Activated CD4-positive, alpha-beta T cell treated with anti-CD3 and anti-CD28 coated beads, Interleukin-10, Interleukin-2, amounts not matched to agents 100 ng/mL and 50 ng/mL, durations not matched to agents 16 hours and 8 hours (primary cell): ENCODE measurements around the gene SGIP1.
A peak's percentile ranks its signal among the peaks of the same experiment; 100 is the strongest.

Experiments
- DNase-seq: peaks from one replicate; pipeline ENCODE4 v3.0.0-alpha.2; 2020

SGIP1 gene

GRCh38 chr1:66533804-66534740 is at the start of gene SGIP1:
Gene SGIP1, plus strand, starts transcription at chr1:66534153. Its CDS starts 206 bp downstream, at chr1:66534359.
- DNase-seq, result no peak

- no peak for DNase-seq
Measured at GRCh38 chr1:66489151-66489550, 44.8 kb upstream of the SGIP1 start.

- DNase-seq, result no peak
Measured at GRCh38 chr1:66489972-66490601, 43.9 kb upstream of the SGIP1 start.

- DNase-seq, result no peak
Measured at GRCh38 chr1:66490816-66491215, 43.1 kb upstream of the SGIP1 start.

- no peak for DNase-seq
Measured at GRCh38 chr1:66492424-66492823, 41.5 kb upstream of the SGIP1 start.

- no peak for DNase-seq
Measured at GRCh38 chr1:66493731-66494130, 40.2 kb upstream of the SGIP1 start.

GRCh38 chr1:66494482-66494881 is 39.5 kb upstream of the SGIP1 start:
- DNase-seq, result no peak

- no peak for DNase-seq
Measured at GRCh38 chr1:66495495-66495894, 38.5 kb upstream of the SGIP1 start.

- no peak for DNase-seq
Measured at GRCh38 chr1:66497910-66498309, 36.0 kb upstream of the SGIP1 start.

- DNase-seq, result no peak
Measured at GRCh38 chr1:66500301-66500700, 33.7 kb upstream of the SGIP1 start.

- DNase-seq, result no peak
Measured at GRCh38 chr1:66502086-66502485, 31.9 kb upstream of the SGIP1 start.

- DNase-seq, result peak; percentile 52
Measured at GRCh38 chr1:66503841-66504470, 30.0 kb upstream of the SGIP1 start.

GRCh38 chr1:66505671-66506392 is 28.1 kb upstream of the SGIP1 start:
- no peak for DNase-seq

GRCh38 chr1:66506393-66506687 is 27.6 kb upstream of the SGIP1 start:
- DNase-seq, result no peak

- DNase-seq, result no peak
Measured at GRCh38 chr1:66506991-66507390, 27.0 kb upstream of the SGIP1 start.

- DNase-seq, result no peak
Measured at GRCh38 chr1:66510407-66510806, 23.5 kb upstream of the SGIP1 start.

- no peak for DNase-seq
Measured at GRCh38 chr1:66511118-66511517, 22.8 kb upstream of the SGIP1 start.

- no peak for DNase-seq
Measured at GRCh38 chr1:66517959-66518358, 16.0 kb upstream of the SGIP1 start.

GRCh38 chr1:66518654-66519053 is 15.3 kb upstream of the SGIP1 start:
- DNase-seq, result no peak

- DNase-seq, result no peak
Measured at GRCh38 chr1:66519992-66520391, 14.0 kb upstream of the SGIP1 start.

GRCh38 chr1:66520655-66521054 is 13.3 kb upstream of the SGIP1 start:
- DNase-seq, result no peak

GRCh38 chr1:66521721-66522365 is 12.1 kb upstream of the SGIP1 start:
- DNase-seq, result no peak

- DNase-seq, result no peak
Measured at GRCh38 chr1:66523562-66523961, 10.4 kb upstream of the SGIP1 start.
